ENCODE results near the gene ACTA2. TPM values are rescaled to one million over a fixed set of nuclear protein-coding genes. Genes with fewer than 3 reads are reported as not detected.

The ACTA2 gene
- total and polyA plus RNA-seq, 2 donors (not counting 1 experiment from before 2014, with no cell fraction given) = 78.4 to 2,788 TPM

DNA sequence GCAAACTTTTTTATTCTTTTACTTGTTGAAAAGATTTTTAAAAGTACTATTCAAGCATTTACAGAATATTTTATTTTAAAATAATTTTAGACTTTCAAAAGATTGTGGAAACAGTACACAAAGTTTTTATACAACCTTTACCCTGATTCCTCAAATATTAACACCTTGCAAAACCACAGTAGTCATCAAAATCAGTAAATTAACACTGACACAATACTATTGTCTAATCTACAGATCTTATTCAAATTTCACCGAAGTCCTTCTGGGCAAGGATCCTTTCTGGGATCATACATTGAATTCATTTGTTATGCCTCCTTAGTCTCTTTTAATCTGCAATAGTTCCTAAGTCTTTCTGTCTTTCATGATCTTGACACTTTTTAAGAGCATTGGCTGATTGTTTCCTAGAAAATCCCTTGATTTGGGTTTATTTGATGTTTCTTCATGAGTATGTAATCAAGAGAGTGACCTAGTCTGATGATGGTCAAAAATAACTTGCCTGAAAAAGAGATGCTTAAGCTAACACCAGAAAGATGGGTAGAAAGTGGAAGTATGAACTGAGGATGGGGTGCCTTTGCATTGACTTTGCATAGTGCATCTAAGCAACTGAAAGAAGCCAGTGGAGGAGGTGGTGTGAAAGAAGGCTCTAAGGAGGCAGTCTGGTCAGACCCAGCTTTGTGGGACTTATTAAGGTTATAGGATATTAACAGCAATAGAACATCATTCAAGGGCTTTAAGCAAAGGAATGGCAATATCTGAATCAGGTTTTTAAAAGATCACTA is 62.8 kb downstream of the ACTA2 start:
- Histone ChIP-seq H3K4me1 (ENCODE audit: control insufficient read depth, extremely low read depth, insufficient read depth, low read length) (peaks cover 49% of the 10 kb centered on the region), H3K36me3 (ENCODE audit: control insufficient read depth, insufficient read depth, low read length) (no peaks in the 10 kb centered on the region), H3K9me3 (ENCODE audit: control insufficient read depth, insufficient read depth, low read depth, low read length) (no peaks in the 10 kb centered on the region), H3K27me3 (ENCODE audit: control insufficient read depth, insufficient read depth, low read length) (no peaks in the 10 kb centered on the region), H3K4me3 (replicated peaks in 1 of 4; ENCODE audit: control extremely low read depth in 1 of 4, insufficient read depth in 1 of 4, low read depth in 3 of 4, low read length in 4 of 4) (no peak overlapping the region), H2AFZ (ENCODE audit: low read length) (no peak overlapping the region), H3K27ac (ENCODE audit: insufficient read depth, low read length) (no peak overlapping the region), H4K20me1 (ENCODE audit: control insufficient read depth, extremely low read depth, insufficient read depth, low read length) (no peaks in the 10 kb centered on the region), H3K79me2 (ENCODE audit: control insufficient read depth, insufficient read depth, low read length) (peaks cover 87% of the 10 kb centered on the region), H3K9ac (ENCODE audit: insufficient read depth, low read length) (no peak overlapping the region), H3K4me2 (ENCODE audit: extremely low read depth, insufficient read depth, low read length) (peak overlapping the region; percentile 0)
- TF ChIP-seq, protein P1, sequence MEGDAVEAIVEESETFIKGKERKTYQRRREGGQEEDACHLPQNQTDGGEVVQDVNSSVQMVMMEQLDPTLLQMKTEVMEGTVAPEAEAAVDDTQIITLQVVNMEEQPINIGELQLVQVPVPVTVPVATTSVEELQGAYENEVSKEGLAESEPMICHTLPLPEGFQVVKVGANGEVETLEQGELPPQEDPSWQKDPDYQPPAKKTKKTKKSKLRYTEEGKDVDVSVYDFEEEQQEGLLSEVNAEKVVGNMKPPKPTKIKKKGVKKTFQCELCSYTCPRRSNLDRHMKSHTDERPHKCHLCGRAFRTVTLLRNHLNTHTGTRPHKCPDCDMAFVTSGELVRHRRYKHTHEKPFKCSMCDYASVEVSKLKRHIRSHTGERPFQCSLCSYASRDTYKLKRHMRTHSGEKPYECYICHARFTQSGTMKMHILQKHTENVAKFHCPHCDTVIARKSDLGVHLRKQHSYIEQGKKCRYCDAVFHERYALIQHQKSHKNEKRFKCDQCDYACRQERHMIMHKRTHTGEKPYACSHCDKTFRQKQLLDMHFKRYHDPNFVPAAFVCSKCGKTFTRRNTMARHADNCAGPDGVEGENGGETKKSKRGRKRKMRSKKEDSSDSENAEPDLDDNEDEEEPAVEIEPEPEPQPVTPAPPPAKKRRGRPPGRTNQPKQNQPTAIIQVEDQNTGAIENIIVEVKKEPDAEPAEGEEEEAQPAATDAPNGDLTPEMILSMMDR (conservative IDR thresholded peaks at IDR 0.05 in 1 of 2, IDR thresholded peaks at IDR 0.05 in 1 of 2; ENCODE audit: low read depth in 1 of 2, low read length in 2 of 2) = no peak
- TF ChIP-seq EZH2 (IDR thresholded peaks at IDR 0.05; ENCODE audit: low read length, missing control alignments) = no peak
- no peak for DNase-seq (ENCODE audit: low read depth in 2 of 2)

DNA sequence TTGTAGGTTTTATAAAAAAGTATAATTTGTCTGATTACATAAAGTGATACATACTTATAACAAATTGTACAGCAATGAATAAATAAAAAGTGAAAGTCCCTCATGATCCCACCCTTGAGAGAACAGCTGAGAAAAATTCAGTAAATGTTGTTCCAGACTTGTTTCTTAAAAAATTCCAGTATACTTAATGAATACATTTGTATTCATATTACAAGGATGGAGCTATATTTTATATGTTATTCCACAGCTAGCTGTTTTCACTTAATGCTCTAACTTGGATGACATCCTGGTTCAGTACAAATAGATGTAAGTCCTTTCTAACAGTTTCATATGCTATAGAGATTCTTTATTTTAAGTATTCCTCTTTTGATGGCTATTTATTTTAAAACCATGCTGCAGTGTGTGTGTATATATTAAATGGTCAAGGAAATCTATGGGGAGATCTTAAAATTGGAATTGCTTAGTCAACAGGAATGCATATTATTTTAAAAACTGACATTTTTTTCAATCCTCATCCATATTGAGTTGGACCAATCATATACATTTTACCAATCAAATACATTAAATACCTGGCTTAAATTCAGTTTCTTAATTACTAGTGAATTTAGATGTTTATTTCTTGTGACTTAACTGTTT is 63.6 kb downstream of the ACTA2 start:
- no peaks in the 10 kb centered on the region for H4K20me1 ChIP-seq (ENCODE audit: control insufficient read depth, extremely low read depth, insufficient read depth, low read length)
- H3K36me3 ChIP-seq (ENCODE audit: control insufficient read depth, insufficient read depth, low read length) = no peaks in the 10 kb centered on the region
- H3K79me2 ChIP-seq (ENCODE audit: control insufficient read depth, insufficient read depth, low read length) = peaks cover 87% of the 10 kb centered on the region
- TF ChIP-seq, protein P1 (conservative IDR thresholded peaks at IDR 0.05 in 1 of 2, IDR thresholded peaks at IDR 0.05 in 1 of 2; ENCODE audit: low read depth in 1 of 2, low read length in 2 of 2) = no peak
- no peak for TF ChIP-seq EZH2 (IDR thresholded peaks at IDR 0.05; ENCODE audit: low read length, missing control alignments)
- H3K27ac ChIP-seq (ENCODE audit: insufficient read depth, low read length) = no peak overlapping the region
- H3K9me3 ChIP-seq (ENCODE audit: control insufficient read depth, insufficient read depth, low read depth, low read length) = no peaks in the 10 kb centered on the region
- peaks cover 52% of the 10 kb centered on the region for H3K4me1 ChIP-seq (ENCODE audit: control insufficient read depth, extremely low read depth, insufficient read depth, low read length)
- no peak overlapping the region for H2AFZ ChIP-seq (ENCODE audit: low read length)
- no peak overlapping the region for H3K9ac ChIP-seq (ENCODE audit: insufficient read depth, low read length)
- H3K4me2 ChIP-seq (ENCODE audit: extremely low read depth, insufficient read depth, low read length) = peak overlapping the region; percentile 32
- no peaks in the 10 kb centered on the region for H3K27me3 ChIP-seq (ENCODE audit: control insufficient read depth, insufficient read depth, low read length)
- no peak for DNase-seq (ENCODE audit: low read depth in 2 of 2)
- H3K4me3 ChIP-seq (replicated peaks in 1 of 4; ENCODE audit: control extremely low read depth in 1 of 4, insufficient read depth in 1 of 4, low read depth in 3 of 4, low read length in 4 of 4) = no peak overlapping the region

DNA sequence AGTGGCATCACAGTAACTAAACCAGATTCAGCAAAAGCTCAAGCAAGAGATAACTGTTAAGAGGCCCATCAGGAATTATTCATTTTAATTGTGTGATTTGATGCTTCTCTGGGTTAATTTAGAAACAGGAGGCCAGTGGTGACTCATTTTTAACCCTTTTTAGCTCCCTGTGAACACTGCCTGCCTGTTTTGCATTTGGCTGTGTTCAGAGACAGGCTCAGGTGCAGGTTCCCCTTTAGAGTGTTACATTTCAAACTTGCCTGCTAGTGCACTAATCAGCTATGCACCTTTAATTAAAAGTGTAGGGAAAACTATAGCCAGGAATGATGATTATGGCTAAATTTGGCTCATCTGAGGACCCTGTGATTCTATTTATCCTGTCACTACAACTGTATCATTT is 66.0 kb downstream of the ACTA2 start:
- H3K36me3 ChIP-seq (ENCODE audit: control insufficient read depth, insufficient read depth, low read length) = no peaks in the 10 kb centered on the region
- peaks cover 95% of the 10 kb centered on the region for H3K79me2 ChIP-seq (ENCODE audit: control insufficient read depth, insufficient read depth, low read length)
- H3K27me3 ChIP-seq (ENCODE audit: control insufficient read depth, insufficient read depth, low read length) = no peaks in the 10 kb centered on the region
- no peak overlapping the region for H3K9ac ChIP-seq (ENCODE audit: insufficient read depth, low read length)
- no peak for DNase-seq (ENCODE audit: low read depth in 2 of 2)
- H2AFZ ChIP-seq (ENCODE audit: low read length) = no peak overlapping the region
- H3K27ac ChIP-seq (ENCODE audit: insufficient read depth, low read length) = no peak overlapping the region
- TF ChIP-seq, protein P1 (conservative IDR thresholded peaks at IDR 0.05 in 1 of 2, IDR thresholded peaks at IDR 0.05 in 1 of 2; ENCODE audit: low read depth in 1 of 2, low read length in 2 of 2) = no peak
- TF ChIP-seq EZH2 (IDR thresholded peaks at IDR 0.05; ENCODE audit: low read length, missing control alignments) = no peak
- peak overlapping the region; percentile 46 for H3K4me2 ChIP-seq (ENCODE audit: extremely low read depth, insufficient read depth, low read length)
- H3K9me3 ChIP-seq (ENCODE audit: control insufficient read depth, insufficient read depth, low read depth, low read length) = no peaks in the 10 kb centered on the region
- peaks cover 41% of the 10 kb centered on the region for H3K4me1 ChIP-seq (ENCODE audit: control insufficient read depth, extremely low read depth, insufficient read depth, low read length)
- H4K20me1 ChIP-seq (ENCODE audit: control insufficient read depth, extremely low read depth, insufficient read depth, low read length) = no peaks in the 10 kb centered on the region
- no peak overlapping the region for H3K4me3 ChIP-seq (replicated peaks in 1 of 4; ENCODE audit: control extremely low read depth in 1 of 4, insufficient read depth in 1 of 4, low read depth in 3 of 4, low read length in 4 of 4)

All from fibroblast of lung (primary cell).